ENCODE data around the gene AMMECR1L. TPM values are rescaled to one million over a fixed set of nuclear protein-coding genes. Genes with fewer than 3 reads are reported as not detected.

The AMMECR1L gene
- total and polyA plus RNA-seq, 2 experiments from 2014 or later, result 7.8 to 17.7 TPM

DNA sequence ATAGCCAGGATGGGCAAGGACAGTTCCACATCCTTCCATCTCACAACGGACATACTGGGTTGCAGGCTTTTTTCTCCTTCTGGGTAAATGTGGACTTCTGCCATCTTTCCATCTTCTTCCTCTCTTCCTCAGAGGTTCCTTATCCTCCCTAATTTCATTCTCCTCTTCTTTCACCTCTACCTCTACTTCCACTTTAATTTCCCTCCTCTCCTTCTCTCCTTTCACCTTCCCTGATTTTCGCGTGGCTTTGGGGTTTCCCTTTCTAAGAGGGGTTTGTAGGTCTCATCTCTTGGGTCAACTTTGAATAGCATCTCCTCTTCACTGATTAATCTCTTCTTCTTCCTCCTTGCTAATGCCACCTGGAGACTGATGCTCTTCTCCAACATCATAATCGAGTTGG lies 44.9 kb downstream of the AMMECR1L start:
- no peaks in the 10 kb centered on the region for H3K27me3 ChIP-seq (ENCODE audit: insufficient read depth)
- no peaks in the 10 kb centered on the region for H3K9me2 ChIP-seq (ENCODE audit: insufficient read depth)
- no peak for TF ChIP-seq NANOG (IDR thresholded peaks at IDR 0.05; ENCODE audit: borderline replicate concordance)

GRCh38 chr2:127834951-127835350 lies 50.8 kb downstream of the AMMECR1L start:
- Mint-ChIP-seq H3K36me3 (ENCODE audit: low read depth) (no peaks in the 10 kb centered on the region), H3K4me1 (peaks cover 6% of the 10 kb centered on the region), H3K27me3 (ENCODE audit: insufficient read depth, low read depth, poor library complexity) (peaks cover 4% of the 10 kb centered on the region), H3K9me3 (0 out of 3 replicates have a peak, but pooled peaks cover under 1% of the 10 kb centered on the region), H3K4me3 (no peak overlapping the region), H3K27ac (no peak overlapping the region)
- no peak overlapping the region for H3K4me2 ChIP-seq
- no peak for ATAC-seq
- H3K36me3 ChIP-seq (ENCODE audit: insufficient read depth), result no peaks in the 10 kb centered on the region; the same call in 1 of the 2 replicates
- H3K4me1 ChIP-seq (ENCODE audit: insufficient read depth), result peaks cover 8% of the 10 kb centered on the region; the same call in 1 of the 2 replicates
- TF ChIP-seq ZNF462 (CRISPR knock-in tag; IDR thresholded peaks at IDR 0.05), result no peak
- TF ChIP-seq NANOG (IDR thresholded peaks at IDR 0.05; ENCODE audit: borderline replicate concordance), result no peak
- no peak for TF ChIP-seq CREB1 (CRISPR knock-in tag; IDR thresholded peaks at IDR 0.05; ENCODE audit: low read depth)
- no peak for TF ChIP-seq POLR2AphosphoS5 (IDR thresholded peaks at IDR 0.05; ENCODE audit: low read depth)
- TF ChIP-seq, protein P1, sequence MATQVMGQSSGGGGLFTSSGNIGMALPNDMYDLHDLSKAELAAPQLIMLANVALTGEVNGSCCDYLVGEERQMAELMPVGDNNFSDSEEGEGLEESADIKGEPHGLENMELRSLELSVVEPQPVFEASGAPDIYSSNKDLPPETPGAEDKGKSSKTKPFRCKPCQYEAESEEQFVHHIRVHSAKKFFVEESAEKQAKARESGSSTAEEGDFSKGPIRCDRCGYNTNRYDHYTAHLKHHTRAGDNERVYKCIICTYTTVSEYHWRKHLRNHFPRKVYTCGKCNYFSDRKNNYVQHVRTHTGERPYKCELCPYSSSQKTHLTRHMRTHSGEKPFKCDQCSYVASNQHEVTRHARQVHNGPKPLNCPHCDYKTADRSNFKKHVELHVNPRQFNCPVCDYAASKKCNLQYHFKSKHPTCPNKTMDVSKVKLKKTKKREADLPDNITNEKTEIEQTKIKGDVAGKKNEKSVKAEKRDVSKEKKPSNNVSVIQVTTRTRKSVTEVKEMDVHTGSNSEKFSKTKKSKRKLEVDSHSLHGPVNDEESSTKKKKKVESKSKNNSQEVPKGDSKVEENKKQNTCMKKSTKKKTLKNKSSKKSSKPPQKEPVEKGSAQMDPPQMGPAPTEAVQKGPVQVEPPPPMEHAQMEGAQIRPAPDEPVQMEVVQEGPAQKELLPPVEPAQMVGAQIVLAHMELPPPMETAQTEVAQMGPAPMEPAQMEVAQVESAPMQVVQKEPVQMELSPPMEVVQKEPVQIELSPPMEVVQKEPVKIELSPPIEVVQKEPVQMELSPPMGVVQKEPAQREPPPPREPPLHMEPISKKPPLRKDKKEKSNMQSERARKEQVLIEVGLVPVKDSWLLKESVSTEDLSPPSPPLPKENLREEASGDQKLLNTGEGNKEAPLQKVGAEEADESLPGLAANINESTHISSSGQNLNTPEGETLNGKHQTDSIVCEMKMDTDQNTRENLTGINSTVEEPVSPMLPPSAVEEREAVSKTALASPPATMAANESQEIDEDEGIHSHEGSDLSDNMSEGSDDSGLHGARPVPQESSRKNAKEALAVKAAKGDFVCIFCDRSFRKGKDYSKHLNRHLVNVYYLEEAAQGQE (IDR thresholded peaks at IDR 0.05; ENCODE audit: unreplicated experiment), result no peak
- TF ChIP-seq STAT1 (IDR thresholded peaks at IDR 0.05; ENCODE audit: unreplicated experiment), result no peak
- no peaks in the 10 kb centered on the region for H3F3A ChIP-seq (replicated peaks; ENCODE audit: low read depth)
- no peaks in the 10 kb centered on the region for H3K27me3 ChIP-seq (ENCODE audit: insufficient read depth)
- no peak overlapping the region for H2AFZ ChIP-seq
- DNase-seq (ENCODE audit: low spot score), result no peak
- no peak overlapping the region for H3K4me3 ChIP-seq
- no peaks in the 10 kb centered on the region for H4K20me1 ChIP-seq (replicated peaks; ENCODE audit: insufficient read depth)
- H3K79me2 ChIP-seq (replicated peaks; ENCODE audit: insufficient read depth), result no peaks in the 10 kb centered on the region
- H3K27ac ChIP-seq (ENCODE audit: low read depth), result no peak overlapping the region
- H3K9me2 ChIP-seq (ENCODE audit: insufficient read depth), result no peaks in the 10 kb centered on the region

More for the DNA sequence above, 44.9 kb downstream of the AMMECR1L start:
- Mint-ChIP-seq H3K27ac (no peak overlapping the region), H3K9me3 (no peaks in the 10 kb centered on the region), H3K4me1 (no peaks in the 10 kb centered on the region; the same call in 2 of the 3 replicates), H3K27me3 (ENCODE audit: insufficient read depth, low read depth, poor library complexity) (peaks cover 7% of the 10 kb centered on the region), H3K36me3 (ENCODE audit: low read depth) (peaks cover 13% of the 10 kb centered on the region), H3K4me3 (no peak overlapping the region)
- Histone ChIP-seq H3K27ac (ENCODE audit: low read depth) (no peak overlapping the region), H3K4me2 (no peak overlapping the region), H3K36me3 (ENCODE audit: insufficient read depth) (peaks cover 3% of the 10 kb centered on the region), H4K20me1 (replicated peaks; ENCODE audit: insufficient read depth) (peaks cover 11% of the 10 kb centered on the region; the same call in 1 of the 2 replicates), H3K4me3 (no peak overlapping the region), H3K4me1 (ENCODE audit: insufficient read depth) (no peaks in the 10 kb centered on the region), H3F3A (replicated peaks; ENCODE audit: low read depth) (peaks cover 6% of the 10 kb centered on the region; the same call in 1 of the 2 replicates), H2AFZ (no peak overlapping the region), H3K79me2 (replicated peaks; ENCODE audit: insufficient read depth) (no peaks in the 10 kb centered on the region)
- DNase-seq (ENCODE audit: low spot score) (no peak), ATAC-seq (no peak)
